Cerebellar cortex (tissue), 1 donor: ENCODE results near the gene GNAT2.
A peak's percentile ranks its signal among the peaks of the same experiment; 100 is the strongest.
"Not testable (repeated sequence)": the region's sequence is repeated elsewhere in the genome, so short reads cannot be mapped to it uniquely, and the experiment has no call there.

ENCODE experiments used
- DNase-seq: peaks from one replicate; pipeline ENCODE4 v3.0.0-alpha.2; 2015; ENCODE audit warnings: low spot score

The GNAT2 gene

DNA sequence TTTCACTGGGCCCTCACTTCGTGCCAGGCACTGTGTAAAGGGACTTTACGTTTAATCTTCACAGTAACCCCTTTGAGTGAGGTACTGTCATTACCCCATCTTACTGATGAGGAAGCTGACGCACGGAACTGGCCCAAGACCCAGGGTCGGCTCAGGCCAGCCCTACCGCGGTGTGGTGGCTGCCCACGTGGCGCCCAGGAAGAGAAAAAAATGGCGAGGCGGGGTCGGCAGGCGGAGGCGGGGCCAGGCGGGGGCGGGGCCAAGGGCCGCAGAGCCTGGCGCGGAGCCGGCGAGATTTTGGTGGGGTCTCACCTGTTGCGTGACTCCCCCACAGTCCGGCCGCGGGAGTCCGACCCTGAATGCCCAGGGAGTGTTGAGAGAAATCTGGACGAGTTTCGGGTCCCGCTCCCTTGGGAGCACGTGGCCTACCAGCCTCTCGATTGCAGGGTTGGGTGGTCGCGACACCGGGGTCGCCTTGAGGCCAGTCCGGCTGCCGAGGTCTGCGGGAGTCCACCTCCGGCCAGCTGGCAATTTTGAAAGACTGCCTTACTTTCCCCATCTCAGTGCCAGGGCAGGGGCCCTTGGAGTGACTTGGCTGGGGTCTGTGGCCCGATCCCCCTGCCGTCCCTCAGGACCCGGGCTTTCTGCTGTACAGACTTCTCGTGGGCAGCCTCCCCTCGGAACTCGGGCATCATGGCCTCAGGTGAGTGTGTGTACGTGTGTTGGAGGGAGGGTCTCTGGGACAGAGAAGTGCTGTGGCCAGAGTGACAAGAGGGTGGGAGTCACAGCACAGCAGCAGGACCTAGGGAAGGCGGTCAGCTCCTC is at the start of gene GNAT2, which contains the start of gene AMPD2:
TSS of gene GNAT2 (minus strand) at position 41 of the 825 bp plus-strand sequence. CDS start 6,746 bp downstream, outside the sequence.
TSS of gene AMPD2 (plus strand) at position 262 of the 825 bp plus-strand sequence. CDS start 1,339 bp downstream, outside the sequence.
- DNase-seq, result peak; percentile 41

DNA sequence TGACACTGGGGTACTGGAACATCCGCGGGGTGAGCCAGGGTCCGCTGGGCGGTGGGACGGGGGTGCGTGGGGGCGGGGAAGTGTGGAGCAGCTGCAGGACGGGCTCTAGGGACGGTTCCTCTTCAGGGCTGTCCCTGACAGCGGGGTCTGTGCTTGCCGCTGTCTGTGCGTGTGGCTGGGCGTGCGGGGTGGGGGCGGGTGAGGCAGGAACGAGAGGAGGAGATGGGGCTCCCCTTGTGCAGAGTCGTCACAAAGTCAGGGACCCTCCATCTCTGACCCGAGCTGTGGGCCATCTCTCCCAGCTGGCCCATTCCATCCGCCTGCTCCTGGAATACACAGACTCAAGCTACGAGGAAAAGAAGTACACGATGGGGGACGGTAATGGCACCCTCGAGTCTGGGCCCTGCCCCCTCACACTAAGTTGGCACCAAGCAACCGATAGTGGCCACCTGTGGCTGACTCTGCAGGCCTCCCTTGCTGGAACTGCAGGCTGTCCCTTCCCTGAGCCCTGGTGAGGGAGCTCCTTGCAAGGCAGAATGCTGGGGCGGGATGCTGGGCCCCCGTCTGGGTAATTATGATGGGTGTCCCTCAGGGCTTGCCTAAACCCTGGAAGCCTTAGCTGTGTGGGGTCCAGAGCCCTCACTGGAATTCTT is 48.8 kb upstream of the GNAT2 start:
- DNase-seq, result no peak

DNA sequence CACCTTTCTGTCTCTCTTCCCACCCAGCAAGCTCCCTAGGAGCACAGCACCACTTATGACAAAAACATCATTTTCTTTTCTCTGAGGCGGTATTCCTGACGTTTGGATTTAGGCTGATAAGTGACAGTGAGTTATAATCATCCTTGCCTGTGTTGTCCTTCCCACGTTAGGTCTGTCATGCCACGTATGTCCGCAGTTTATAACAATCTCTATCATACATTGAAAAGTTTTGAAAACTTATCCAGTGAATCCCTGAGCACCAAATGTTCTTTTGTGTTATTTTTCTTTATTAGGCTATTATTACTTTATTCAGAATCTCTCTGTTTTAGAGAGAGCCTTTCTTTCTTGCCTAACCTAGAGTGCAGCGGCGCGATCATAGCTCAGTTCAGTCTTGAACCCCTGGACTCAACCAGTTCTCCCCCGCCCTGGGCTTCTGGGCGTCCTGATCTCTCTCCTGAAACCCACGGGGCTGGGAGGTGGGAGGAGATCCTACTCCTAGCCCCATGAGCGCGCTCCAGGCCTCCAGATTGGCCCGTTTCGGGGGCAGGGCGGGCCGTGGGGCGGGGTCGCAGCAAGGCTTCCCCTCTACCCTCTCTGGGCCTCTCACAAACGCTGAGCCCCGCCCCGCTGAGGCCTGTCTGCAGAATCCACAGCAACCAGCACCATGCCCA is 48.2 kb upstream of the GNAT2 start, which contains the start of gene GSTM2:
TSS of gene GSTM2 (plus strand) at position 606 of the 671 bp plus-strand sequence. CDS start at position 665, 59 bp downstream.
- peak; percentile 70 for DNase-seq

DNA sequence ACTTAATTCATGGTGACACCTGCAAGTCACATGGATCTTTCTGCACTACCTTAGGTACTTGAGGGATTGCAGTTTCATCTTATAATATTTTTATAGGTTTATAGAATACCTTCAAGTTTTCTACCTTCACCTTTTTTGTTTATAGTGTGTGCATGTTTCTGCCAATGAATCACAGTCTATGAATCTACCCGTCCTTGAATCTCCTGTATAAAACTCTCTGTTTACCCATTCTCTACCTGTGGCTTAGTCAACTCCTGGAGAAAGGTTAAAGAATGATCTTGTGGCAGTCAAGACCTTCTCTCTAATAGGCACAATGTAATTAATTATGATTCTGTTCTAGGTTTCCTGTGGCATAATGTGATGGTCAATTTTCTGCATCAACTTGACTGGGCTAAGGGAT is 45.3 kb upstream of the GNAT2 start:
- no peak for DNase-seq

DNA sequence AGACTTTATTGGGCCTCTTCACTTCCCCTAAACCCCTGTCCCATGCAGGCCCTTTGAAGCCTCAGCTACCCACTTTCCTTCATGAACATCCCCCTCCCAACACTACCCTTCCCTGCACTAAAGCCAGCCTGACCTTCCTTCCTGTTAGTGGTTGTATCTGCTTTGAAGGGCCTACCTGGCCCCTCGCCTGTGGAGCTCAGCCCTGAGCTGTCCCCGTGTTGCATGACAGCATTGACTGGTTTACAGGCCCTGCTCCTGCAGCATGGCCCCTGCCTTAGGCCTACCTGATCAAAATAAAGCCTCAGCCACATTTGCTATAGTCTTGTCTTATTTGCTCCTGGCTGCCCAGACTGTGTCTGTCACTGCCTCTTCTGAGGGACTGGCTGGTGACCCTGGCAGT is 42.0 kb upstream of the GNAT2 start:
- no peak for DNase-seq

DNA sequence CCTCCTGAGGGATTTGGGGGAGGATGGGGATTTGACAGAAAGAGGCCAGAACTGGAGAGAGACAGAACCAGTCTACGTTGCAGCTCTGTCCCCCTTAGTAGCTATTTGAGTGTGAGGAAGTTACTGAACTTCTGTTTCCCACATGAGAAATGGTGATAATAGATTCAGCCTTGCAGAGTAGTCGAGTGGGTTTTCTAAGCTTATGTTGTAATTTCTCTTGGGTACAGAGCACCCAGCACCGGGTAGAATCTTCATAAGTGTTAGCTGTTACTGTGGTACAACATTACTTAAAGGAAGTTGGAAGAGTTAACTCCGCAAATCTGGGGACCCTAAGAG is 41.2 kb upstream of the GNAT2 start:
- DNase-seq, result not testable (repeated sequence)

DNA sequence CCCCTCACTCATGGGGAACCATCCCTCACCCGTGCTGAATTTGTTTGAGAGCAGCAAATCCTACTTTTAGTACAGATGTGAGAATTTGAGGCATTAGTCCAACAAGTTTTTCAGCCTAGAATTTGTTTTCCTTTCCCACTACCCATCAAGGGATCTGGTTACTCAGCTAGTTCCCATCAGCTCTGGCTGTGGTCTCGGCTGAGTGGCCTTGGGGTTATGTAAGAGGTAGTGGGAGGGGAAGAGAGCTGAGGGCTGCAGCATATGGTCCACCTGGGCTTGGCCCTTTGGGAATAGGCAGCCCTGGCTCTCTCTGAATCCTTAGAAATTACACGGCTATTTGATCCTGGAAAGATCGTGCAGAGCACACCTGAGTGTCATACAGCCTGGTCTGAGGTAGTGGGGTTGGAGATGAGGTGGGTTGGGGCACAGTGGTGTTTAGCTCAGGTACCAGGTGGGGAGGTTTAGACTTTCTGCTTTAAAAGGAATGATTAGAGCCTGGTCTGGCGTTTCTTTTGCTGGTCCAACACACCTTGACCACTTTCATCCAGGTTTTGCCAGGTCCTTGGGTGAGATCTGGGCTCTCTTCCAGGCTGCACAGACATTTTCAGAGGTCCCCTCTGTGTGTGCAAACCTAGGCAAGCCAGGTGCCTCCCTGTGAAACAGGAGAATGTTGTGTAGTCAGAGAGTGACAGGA is 40.7 kb upstream of the GNAT2 start:
- DNase-seq, result peak; percentile 88

DNA sequence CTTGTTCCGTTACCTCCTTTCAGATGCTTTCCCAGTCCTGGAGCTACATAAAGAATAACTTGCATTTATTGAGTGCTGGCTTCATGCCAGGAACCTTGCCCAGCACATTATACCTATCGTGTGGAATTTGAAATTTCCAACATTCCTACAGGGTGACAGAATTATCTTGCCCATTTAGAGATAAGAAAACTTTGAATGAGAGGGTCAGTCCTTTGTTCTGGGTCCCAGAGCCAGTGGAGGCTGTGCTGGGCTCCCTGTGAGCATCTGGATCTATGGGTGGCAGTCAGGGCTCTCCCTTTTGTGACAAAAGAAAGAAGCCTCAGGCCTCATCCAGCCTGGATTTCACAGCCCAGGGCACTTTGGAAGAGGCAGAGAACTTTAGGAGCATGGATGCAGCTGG is 39.7 kb upstream of the GNAT2 start:
- DNase-seq, result no peak

DNA sequence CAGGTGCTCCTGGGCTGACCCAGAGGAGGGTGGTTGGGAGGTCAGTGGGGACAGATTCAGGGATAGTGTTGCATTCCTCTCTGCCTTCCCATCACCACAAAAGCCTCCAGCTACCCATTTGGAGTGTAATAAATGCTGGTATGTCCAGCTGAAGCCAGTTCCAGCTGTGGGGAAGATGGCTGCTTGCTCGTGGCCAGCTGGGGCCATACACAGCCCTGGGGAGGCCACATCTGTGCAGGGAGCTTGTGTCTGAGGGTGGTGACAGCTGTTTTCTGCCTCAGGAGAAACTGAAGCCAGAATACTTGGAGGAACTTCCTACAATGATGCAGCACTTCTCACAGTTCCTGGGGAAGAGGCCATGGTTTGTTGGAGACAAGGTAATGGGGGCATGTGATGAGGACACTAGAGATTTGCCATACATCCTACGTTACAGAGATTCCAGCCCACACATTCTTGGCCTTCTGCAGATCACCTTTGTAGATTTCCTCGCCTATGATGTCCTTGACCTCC is 39.2 kb upstream of the GNAT2 start:
- DNase-seq, result no peak

DNA sequence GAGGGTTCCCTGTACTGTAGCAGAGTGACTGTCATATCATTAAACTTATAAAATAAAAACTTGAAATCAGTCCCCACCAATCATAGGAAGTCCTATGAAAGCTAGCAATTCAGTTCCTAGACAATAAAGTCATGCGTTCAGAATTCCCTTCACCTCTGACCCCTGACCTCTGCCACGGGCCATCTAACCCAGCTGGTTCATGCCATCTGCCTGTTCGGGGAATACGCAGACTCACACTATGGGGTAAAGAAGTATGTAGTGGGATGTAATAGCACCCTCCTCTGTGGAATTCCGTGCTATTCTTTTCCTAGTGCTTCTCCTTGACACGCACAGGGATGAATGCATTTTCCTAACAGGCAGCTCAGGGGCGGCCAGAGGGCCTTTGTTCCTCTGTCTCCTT is 38.6 kb upstream of the GNAT2 start:
- DNase-seq, result no peak

DNA sequence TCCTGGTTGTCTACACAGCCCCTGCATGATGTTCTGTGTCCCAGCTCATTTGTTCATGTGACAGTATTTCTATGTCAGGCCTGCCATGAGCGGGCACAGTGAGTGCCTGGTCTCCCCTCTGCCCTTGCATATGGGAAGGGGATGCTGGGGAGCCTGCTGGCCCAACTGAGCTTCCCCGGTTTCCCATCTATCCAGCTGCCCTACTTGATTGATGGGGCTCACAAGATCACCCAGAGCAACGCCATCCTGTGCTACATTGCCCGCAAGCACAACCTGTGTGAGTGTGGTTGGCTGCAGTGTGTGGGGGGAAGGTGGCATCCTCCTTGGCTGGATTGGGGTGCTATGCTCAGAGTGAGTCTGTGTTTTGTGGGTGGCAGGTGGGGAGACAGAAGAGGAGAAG is 38.0 kb upstream of the GNAT2 start:
- no peak for DNase-seq

DNA sequence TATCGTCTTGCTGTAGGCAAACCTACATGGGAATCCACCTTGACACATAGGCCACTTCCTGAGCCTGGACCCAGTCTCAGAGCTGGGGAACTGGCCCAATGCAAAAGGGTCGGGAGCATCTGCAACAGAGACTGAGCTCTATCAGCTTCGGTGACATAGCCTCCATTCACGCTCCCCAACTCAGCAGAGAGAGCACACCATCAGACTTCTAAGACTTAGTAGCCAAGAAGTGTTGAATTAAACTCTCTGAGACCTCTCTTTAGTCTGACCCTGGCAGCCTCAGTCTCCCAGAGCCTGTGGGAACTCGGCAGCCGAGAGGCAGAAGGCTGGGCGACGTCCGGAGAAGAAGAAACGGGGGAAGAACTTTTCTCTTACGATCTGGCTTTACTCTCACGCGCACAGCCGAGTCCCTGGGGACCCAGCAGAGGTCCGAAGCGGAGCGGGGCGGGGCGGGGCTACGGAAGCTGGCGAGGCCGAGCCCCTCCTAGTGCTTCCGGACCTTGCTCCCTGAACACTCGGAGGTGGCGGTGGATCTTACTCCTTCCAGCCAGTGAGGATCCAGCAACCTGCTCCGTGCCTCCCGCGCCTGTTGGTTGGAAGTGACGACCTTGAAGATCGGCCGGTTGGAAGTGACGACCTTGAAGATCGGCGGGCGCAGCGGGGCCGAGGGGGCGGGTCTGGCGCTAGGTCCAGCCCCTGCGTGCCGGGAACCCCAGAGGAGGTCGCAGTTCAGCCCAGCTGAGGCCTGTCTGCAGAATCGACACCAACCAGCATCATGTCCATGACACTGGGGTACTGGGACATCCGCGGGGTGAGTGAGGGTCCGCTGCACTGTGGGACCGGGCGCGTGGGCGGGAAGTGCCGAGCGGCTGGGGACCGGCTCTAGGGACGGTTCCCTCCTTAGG is 36.5 kb upstream of the GNAT2 start, which contains the start of gene GSTM4:
TSS of gene GSTM4 (plus strand) at position 485 of the 905 bp plus-strand sequence. CDS start at position 776, 291 bp downstream.
- peak; percentile 73 for DNase-seq

DNA sequence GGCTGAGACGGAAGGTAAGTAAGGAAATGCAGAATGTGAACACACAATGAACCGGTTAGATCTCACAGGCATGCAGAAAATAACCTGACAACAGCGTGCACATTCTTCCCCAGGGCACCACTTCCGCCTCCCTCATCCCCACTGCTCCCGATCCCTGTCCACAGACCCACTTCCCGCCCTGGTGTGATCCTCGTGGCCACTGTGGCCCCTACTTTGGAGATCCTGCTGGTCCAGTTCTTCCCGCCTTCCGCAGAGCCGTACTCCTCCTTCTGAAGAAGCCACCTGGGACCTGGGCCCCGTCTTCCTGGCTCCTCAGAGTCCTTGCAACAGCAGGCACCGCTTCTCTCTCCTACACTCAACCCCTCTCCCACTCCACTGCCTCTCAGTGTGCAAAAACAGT is 35.1 kb upstream of the GNAT2 start:
- DNase-seq, result no peak

DNA sequence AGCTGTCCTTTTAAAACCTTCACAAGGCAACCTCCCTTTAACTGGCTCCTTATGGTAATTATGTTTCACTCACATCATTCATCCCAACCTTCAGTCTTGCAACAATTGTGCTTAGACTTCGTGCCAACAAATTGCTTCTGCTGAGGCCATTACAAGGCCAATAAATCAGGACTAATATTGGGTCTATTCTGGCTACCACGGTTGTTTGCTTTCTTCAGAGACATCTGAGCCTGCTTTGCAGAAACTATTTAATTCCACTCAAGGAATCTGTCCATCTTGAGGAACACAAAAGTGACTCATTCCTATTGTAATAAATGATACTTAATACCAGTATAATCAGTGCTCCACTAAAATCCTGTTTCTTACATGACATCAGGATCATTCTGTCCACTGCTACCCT is 33.9 kb upstream of the GNAT2 start:
- no peak for DNase-seq

DNA sequence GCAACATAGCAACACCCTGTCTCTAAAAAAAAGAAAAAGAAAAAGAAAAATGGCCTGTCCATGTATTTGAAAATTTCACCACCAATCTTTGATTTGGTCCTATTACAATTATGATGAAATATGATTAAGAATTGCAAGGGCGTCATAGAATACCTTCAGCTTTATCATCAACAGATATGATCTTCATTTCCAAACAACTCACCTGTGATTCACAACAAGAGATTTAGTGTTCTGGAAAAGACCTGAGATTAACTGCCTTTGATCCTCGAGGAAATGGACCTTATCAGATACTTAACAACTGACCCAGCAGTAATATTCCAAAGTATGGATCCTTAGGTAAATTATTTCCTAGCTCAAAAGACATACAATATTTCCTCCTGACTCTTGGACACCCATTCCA is 33.0 kb upstream of the GNAT2 start:
- DNase-seq, result no peak

DNA sequence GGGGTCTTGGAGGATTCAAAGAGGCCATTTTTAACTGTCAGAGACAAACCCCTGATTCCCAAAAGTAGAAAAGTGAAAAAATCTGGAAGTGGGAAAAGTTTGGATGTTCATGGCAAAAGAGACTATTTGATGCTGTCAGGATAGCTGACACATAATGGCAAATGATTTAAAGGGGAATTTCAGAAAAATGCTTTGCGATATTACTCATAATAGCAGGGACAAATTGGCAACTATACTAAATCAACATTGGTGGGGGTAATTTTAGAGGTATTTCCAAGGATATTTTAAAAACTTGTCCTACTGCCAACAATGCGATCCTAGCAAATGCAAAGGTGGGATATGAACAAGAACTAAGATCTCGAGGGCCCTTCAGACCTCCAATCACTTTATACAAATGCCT is 31.2 kb upstream of the GNAT2 start:
- DNase-seq, result no peak

DNA sequence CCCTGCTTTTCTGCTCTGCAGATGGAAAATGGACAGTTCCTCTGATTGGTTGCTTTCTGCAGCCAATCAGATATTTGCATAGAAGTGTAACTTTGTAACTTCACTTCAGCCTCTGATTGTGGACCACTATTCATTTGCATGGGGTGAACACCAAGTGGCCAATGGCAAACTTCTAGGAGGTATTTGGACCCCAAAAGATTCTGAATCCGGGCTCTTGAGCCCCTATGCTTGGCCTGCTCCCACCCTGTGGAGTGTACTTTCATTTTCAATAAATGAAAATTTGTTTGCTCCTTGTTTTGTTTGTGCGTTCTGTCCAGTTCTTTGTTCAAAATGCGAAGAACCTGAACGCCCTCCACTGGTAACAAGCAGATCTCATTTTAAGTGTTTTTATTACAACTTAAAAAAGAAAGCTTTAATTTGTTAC is 30.1 kb upstream of the GNAT2 start:
- DNase-seq, result no peak

DNA sequence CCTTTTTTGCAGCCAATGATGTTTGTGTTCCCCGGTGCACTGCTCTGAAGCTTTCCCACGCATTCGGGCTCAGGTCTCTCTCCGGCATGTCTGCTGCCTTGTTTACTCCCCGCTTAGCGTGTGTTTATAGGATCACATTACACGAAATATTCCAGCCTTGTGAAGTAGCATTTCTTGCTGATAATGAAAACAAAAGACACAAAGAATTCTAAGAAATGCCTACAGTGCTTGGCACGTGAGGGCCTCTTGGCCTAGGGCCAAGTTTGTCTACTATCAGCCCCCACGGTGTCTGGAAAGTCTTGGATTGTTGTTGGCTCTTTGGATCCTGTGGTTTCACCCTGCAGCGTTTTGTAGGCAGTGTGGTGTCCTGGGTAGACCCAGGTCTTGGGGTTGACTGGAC is 25.3 kb upstream of the GNAT2 start:
- DNase-seq, result no peak

DNA sequence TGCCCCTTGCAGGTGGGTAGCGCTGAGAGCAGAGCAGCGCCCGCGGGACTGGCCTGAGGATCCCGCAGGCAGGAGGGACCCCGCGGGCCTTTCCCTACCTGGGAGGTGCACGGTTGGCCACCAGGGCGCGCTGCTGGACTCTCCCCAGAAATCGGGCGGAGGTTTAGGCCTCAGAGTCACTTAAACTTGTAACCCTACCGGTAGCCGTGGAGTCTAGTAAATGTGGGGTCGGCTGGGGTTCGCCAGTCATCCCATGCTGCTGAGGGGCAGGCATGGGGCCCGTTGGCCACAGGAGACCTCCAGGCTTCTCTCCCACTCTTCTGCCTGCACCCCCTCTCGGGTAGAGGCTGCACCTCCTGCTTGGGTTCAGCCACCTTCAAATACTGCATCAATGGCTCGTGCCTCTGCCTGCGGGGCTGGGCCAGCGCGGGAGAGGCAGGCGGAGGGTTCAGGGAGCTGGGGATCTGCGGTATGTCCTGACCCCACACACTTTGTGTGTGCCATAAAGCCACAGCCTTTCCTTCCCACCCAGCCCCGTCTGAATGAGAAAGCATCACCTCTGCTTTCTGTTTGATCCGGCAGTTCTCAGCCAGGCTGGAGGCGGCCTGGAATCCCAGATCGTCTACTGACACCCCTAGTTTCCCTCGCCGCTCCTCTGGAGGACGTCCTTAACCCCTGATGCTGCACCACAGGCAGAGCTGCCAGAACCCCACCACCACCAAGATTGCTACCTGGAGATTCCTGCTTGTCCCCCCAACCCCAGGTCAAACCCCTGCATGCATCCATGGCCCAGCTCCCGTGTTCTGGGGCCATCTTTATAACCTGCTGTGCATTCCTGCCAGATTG is 24.2 kb upstream of the GNAT2 start:
- peak; percentile 74 for DNase-seq

DNA sequence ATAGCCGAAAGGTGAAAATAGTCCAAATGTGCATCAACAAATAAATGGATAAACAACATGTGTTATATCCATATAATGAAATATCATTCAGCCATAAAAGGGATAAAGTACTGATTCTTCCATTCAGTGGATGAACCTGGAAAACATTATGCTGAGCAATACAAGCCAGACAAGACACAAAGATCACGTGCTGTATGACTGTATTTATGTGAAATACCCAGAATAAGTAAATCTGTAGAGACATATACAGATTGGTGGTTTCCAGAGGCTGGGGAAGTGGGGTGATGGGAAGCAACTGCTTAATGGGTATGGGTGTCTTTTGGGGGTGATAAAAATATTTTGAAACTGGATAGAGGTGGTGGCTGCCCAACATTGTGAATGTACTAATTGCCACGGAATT is 23.2 kb upstream of the GNAT2 start:
- DNase-seq, result no peak
